Measurements from ENCODE around the gene NEK1. TPM values are rescaled to one million over a fixed set of nuclear protein-coding genes. Genes with fewer than 3 reads are reported as not detected.

The NEK1 gene
- total RNA-seq, 1 donor from 2014 or later: 14.7 TPM

DNA sequence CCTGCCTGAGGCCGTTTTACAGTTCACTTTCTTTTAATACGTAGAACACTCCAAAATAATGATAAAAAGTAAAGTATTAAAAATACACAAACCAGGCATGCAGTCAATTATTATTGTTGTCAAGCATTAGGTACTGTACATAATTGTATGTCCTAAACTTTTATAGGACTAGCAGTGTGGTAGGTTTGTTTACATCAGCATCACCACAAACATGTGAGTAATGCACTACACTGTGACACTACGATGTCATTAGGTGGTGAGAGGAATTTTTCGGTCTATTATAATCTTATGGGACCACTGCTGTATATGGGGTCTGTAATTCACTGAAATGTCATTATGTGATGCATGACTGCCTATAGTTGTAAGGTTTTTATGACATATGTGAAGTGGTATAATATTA lies 192.1 kb downstream of the NEK1 start:
- Histone ChIP-seq H3K4me1 (no peaks in the 10 kb centered on the region), H3K9me3 (no peaks in the 10 kb centered on the region), H3K27me3 (no peaks in the 10 kb centered on the region), H3K4me3 (no peak overlapping the region), H3K27ac (no peak overlapping the region), H3K36me3 (peaks cover 0 to 9% of the 10 kb centered on the region in 2 donors)
- TF ChIP-seq POLR2A (IDR thresholded peaks at IDR 0.05): no peak
- TF ChIP-seq, protein P1, sequence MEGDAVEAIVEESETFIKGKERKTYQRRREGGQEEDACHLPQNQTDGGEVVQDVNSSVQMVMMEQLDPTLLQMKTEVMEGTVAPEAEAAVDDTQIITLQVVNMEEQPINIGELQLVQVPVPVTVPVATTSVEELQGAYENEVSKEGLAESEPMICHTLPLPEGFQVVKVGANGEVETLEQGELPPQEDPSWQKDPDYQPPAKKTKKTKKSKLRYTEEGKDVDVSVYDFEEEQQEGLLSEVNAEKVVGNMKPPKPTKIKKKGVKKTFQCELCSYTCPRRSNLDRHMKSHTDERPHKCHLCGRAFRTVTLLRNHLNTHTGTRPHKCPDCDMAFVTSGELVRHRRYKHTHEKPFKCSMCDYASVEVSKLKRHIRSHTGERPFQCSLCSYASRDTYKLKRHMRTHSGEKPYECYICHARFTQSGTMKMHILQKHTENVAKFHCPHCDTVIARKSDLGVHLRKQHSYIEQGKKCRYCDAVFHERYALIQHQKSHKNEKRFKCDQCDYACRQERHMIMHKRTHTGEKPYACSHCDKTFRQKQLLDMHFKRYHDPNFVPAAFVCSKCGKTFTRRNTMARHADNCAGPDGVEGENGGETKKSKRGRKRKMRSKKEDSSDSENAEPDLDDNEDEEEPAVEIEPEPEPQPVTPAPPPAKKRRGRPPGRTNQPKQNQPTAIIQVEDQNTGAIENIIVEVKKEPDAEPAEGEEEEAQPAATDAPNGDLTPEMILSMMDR (IDR thresholded peaks at IDR 0.05): no peak
- TF ChIP-seq POLR2AphosphoS5 (IDR thresholded peaks at IDR 0.05; ENCODE audit: insufficient read depth in 1 of 2, low read depth in 1 of 2): no peak
- DNase-seq (ENCODE audit: extremely low spot score in 2 of 2): no peak
- intact Hi-C loops (cut with DNase I): no loop called here

DNA sequence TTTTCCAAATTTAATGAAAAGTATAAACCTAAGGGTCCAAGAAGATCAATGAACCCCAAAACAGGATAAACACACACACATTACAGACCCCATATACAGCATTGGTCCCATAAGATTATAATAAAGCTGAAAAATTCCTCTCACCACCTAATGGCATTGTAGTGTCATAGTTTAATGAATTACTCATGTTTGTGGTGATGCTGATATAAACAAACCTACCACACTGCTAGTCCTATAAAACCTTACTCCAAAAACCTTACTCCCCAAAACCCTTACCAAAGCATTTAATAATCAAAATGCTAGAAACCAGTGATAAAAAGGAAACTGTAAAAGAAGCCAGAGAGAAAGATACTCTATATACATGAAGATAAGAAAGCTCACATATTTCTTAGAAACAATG lies 193.5 kb downstream of the NEK1 start:
- Histone ChIP-seq H3K4me3 (no peak overlapping the region), H3K4me1 (no peaks in the 10 kb centered on the region), H3K9me3 (no peaks in the 10 kb centered on the region), H3K27ac (no peak overlapping the region), H3K36me3 (peaks cover 0 to 2% of the 10 kb centered on the region in 2 donors), H3K27me3 (no peaks in the 10 kb centered on the region)
- intact Hi-C loops (cut with DNase I): no loop called here
- TF ChIP-seq, protein P1 (IDR thresholded peaks at IDR 0.05): no peak
- TF ChIP-seq POLR2AphosphoS5 (IDR thresholded peaks at IDR 0.05; ENCODE audit: insufficient read depth in 1 of 2, low read depth in 1 of 2): no peak
- TF ChIP-seq POLR2A (IDR thresholded peaks at IDR 0.05): no peak
- DNase-seq (ENCODE audit: extremely low spot score in 2 of 2): no peak

DNA sequence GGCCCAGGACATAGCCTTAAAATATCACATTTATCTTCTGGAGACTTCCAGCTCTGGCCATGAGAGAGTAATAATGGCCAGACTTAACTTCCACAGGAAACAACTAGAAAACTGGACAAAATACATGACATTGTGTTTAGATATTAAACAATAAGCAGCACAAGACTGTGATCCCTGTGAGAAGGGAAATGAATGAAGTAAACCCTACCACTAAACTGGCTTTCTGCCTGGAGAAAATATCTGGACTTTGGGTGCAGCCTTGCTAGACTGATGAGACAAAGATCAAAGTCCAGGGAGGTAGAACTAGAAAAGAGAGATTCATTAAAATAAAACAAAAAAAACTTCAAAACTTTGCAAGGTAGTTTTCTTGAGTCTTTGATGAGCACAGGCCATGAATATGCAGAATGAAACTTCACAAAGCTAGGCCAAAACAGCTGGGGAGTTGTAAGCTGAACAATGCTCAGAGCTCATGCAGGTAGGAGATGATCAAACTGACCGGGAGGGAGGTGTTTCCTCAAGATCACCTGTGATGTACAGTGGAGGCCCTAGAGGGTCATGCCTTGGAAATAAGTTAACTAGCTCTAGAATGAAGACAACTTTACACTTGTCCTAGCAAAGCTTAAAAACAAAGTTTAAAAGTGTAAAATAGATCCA lies 194.6 kb downstream of the NEK1 start:
- TF ChIP-seq, protein P1 (IDR thresholded peaks at IDR 0.05): no peak
- TF ChIP-seq POLR2AphosphoS5 (IDR thresholded peaks at IDR 0.05; ENCODE audit: insufficient read depth in 1 of 2, low read depth in 1 of 2) (no peak), POLR2A (IDR thresholded peaks at IDR 0.05) (no peak)
- no peak for DNase-seq (ENCODE audit: extremely low spot score in 2 of 2)
- H3K27ac ChIP-seq: no peak overlapping the region
- no peak overlapping the region for H3K4me3 ChIP-seq
- H3K27me3 ChIP-seq: no peaks in the 10 kb centered on the region
- H3K4me1 ChIP-seq: no peaks in the 10 kb centered on the region
- H3K36me3 ChIP-seq: no peaks in the 10 kb centered on the region
- intact Hi-C loops (cut with DNase I): no loop called here
- no peaks in the 10 kb centered on the region for H3K9me3 ChIP-seq

DNA sequence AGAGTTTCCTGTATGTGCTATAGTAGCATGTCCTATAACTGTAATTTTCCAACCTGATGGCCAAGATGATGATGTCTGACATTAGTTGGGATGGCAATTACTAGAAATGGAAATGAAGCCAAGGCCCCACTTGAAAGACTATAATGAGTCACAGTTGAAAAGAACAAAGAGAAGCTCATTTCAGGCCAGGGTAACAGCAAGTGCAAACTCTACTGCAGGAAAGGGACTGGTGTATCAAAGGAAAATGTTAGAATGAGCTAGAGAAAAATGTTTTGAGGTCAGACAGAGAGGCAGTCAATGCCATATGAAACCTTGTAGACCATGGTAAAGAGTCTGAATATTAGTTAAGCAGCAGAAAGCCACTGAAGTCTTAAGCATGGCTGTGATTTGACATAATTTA lies 195.4 kb downstream of the NEK1 start:
- intact Hi-C loops (cut with DNase I): no loop called here
- no peak overlapping the region for H3K4me3 ChIP-seq
- no peaks in the 10 kb centered on the region for H3K27me3 ChIP-seq
- no peak overlapping the region for H3K27ac ChIP-seq
- no peaks in the 10 kb centered on the region for H3K4me1 ChIP-seq
- no peaks in the 10 kb centered on the region for H3K36me3 ChIP-seq
- H3K9me3 ChIP-seq: no peaks in the 10 kb centered on the region
- DNase-seq (ENCODE audit: extremely low spot score in 2 of 2): no peak
- TF ChIP-seq POLR2A (IDR thresholded peaks at IDR 0.05) (no peak), POLR2AphosphoS5 (IDR thresholded peaks at IDR 0.05; ENCODE audit: insufficient read depth in 1 of 2, low read depth in 1 of 2) (no peak)
- TF ChIP-seq, protein P1 (IDR thresholded peaks at IDR 0.05): no peak

DNA sequence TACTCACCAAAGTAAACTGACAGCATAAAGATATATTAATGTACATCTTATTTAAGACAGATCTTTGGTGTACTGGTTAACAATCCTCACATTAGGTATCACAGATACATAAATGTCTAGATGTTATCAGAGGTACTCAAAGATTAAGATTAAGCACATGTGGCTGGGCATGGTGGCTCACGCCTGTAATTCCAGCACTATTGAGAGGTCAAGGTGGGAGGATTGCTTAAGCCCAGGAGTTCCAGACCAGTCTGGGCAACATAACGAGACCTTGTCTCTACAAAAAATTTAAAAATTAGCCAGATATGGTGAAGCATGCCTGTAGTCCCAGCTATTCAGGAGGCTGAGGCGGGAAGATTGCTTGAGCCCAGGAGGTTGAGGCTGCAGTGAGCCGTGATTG lies 195.9 kb downstream of the NEK1 start:
- Histone ChIP-seq H3K9me3 (no peaks in the 10 kb centered on the region), H3K27me3 (no peaks in the 10 kb centered on the region), H3K4me3 (no peak overlapping the region), H3K36me3 (no peaks in the 10 kb centered on the region), H3K27ac (no peak overlapping the region), H3K4me1 (no peaks in the 10 kb centered on the region)
- intact Hi-C loops (cut with DNase I): no loop called here
- TF ChIP-seq POLR2AphosphoS5 (IDR thresholded peaks at IDR 0.05; ENCODE audit: insufficient read depth in 1 of 2, low read depth in 1 of 2) (no peak), POLR2A (IDR thresholded peaks at IDR 0.05) (no peak)
- TF ChIP-seq, protein P1 (IDR thresholded peaks at IDR 0.05): no peak
- no peak for DNase-seq (ENCODE audit: extremely low spot score in 2 of 2)
